MM.1S (cell line): ENCODE measurements around the gene GCK.

Experiments
- DNase-seq: peaks from one replicate; pipeline ENCODE4 v3.0.0-alpha.2; 2015
- H2AFZ ChIP-seq: fragments of 300-600 bp; sonication (generic); 2 replicates; pipeline ENCODE4 v1.6.0; 2016; ENCODE audit warnings: antibody characterized with exemption, low read length
- H3F3A ChIP-seq: fragments of 300-600 bp; sonication (generic); 2 replicates; pipeline ENCODE4 v1.6.1; 2016; ENCODE audit warnings: mild to moderate bottlenecking, antibody characterized with exemption, low read length, moderate library complexity, mixed read lengths; ENCODE audit not compliant: insufficient read depth
- H3K27ac ChIP-seq: fragments of 300-600 bp; sonication (generic); 2 replicates; pipeline ENCODE4 v1.5.1; 2016; ENCODE audit warnings: mild to moderate bottlenecking, low read length
- H3K27me3 ChIP-seq: fragments of 300-600 bp; sonication (generic); replicated peaks from 2 replicates; pipeline ENCODE4 v1.6.0; 2016; ENCODE audit warnings: low read length; ENCODE audit not compliant: insufficient read depth
- H3K36me3 ChIP-seq: fragments of 300-600 bp; sonication (generic); replicated peaks from 2 replicates; pipeline ENCODE4 v1.6.1; 2016; ENCODE audit warnings: mild to moderate bottlenecking, low read length, mixed read lengths; ENCODE audit not compliant: insufficient read depth
- H3K4me1 ChIP-seq: fragments of 300-600 bp; sonication (generic); 2 replicates; pipeline ENCODE4 v1.6.1; 2016; ENCODE audit warnings: low read length, mixed read lengths
- H3K4me2 ChIP-seq: fragments of 300-600 bp; sonication (generic); 2 replicates; pipeline ENCODE4 v1.6.0; 2016; ENCODE audit warnings: low read depth, low read length
- H3K4me3 ChIP-seq: fragments of 300-600 bp; sonication (generic); 2 replicates; pipeline ENCODE4 v1.5.1; 2016; ENCODE audit warnings: low read length, mixed read lengths
- H3K79me2 ChIP-seq: fragments of 300-600 bp; sonication (generic); 2 replicates; pipeline ENCODE4 v1.6.1; 2016; ENCODE audit warnings: mixed run types, low read length, mixed read lengths
- H3K9ac ChIP-seq: fragments of 300-600 bp; sonication (generic); 2 replicates; pipeline ENCODE4 v1.6.1; 2016; ENCODE audit warnings: low read length, mixed read lengths
- H3K9me2 ChIP-seq: fragments of 300-600 bp; sonication (generic); replicated peaks from 2 replicates; pipeline ENCODE4 v1.6.1; 2016; ENCODE audit warnings: mild to moderate bottlenecking, low read length, mixed read lengths; ENCODE audit not compliant: insufficient read depth
- H3K9me3 ChIP-seq: fragments of 300-600 bp; sonication (generic); replicated peaks from 2 replicates; pipeline ENCODE4 v1.6.1; 2016; ENCODE audit warnings: mild to moderate bottlenecking, low read length, mixed read lengths; ENCODE audit not compliant: insufficient read depth
- H4K20me1 ChIP-seq: fragments of 300-600 bp; sonication (generic); 2 replicates; pipeline ENCODE4 v1.6.1; 2016; ENCODE audit warnings: mild to moderate bottlenecking, low read length, moderate library complexity, mixed read lengths; ENCODE audit not compliant: insufficient read depth
- CTCF ChIP-seq: fragments of 300-600 bp; sonication (generic); IDR thresholded peaks from 2 replicates; pipeline ENCODE4 v1.5.1; 2016; ENCODE audit warnings: antibody characterized with exemption, low read length, mixed read lengths
- EZH2 ChIP-seq: fragments of 300-600 bp; sonication (generic); optimal IDR thresholded peaks from 2 replicates; pipeline ENCODE3; 2017; ENCODE audit warnings: low read depth, mild to moderate bottlenecking, antibody characterized with exemption, low read length, mixed read lengths
- EZH2phosphoT487 ChIP-seq: fragments of 300-600 bp; sonication (generic); IDR thresholded peaks from 2 replicates; pipeline ENCODE4 v1.6.1; 2018; ENCODE audit warnings: antibody characterized with exemption, low read length

GCK gene

GRCh38 chr7:44232901-44233715, 43.9 kb upstream of the GCK start:
- H3K4me3 ChIP-seq, result no peak overlapping the region
- no peaks in the 10 kb centered on the region for H3K4me1 ChIP-seq
- peaks cover 98% of the 10 kb centered on the region for H3K27me3 ChIP-seq
- no peaks in the 10 kb centered on the region for H3K9me2 ChIP-seq
- no peak overlapping the region for H3K4me2 ChIP-seq
- H3F3A ChIP-seq, result no peaks in the 10 kb centered on the region
- H3K9ac ChIP-seq, result no peak overlapping the region
- TF ChIP-seq CTCF (no peak), EZH2phosphoT487 (no peak), EZH2 (no peak)
- H4K20me1 ChIP-seq, result no peaks in the 10 kb centered on the region
- no peak overlapping the region for H2AFZ ChIP-seq
- H3K27ac ChIP-seq, result no peak overlapping the region
- no peaks in the 10 kb centered on the region for H3K36me3 ChIP-seq
- H3K9me3 ChIP-seq, result no peaks in the 10 kb centered on the region
- no peak for DNase-seq
- H3K79me2 ChIP-seq, result no peaks in the 10 kb centered on the region

GRCh38 chr7:44232396-44232795, 43.2 kb upstream of the GCK start:
- H3K4me2 ChIP-seq, result no peak overlapping the region
- no peaks in the 10 kb centered on the region for H3K36me3 ChIP-seq

GRCh38 chr7:44231088-44231487, 41.8 kb upstream of the GCK start:
- Histone ChIP-seq H3K4me1 (no peaks in the 10 kb centered on the region), H3K27me3 (peaks cover 88% of the 10 kb centered on the region), H3K79me2 (no peaks in the 10 kb centered on the region), H3K9ac (no peak overlapping the region), H3K9me3 (no peaks in the 10 kb centered on the region), H3K27ac (no peak overlapping the region), H3K9me2 (no peaks in the 10 kb centered on the region), H3K36me3 (no peaks in the 10 kb centered on the region), H2AFZ (no peak overlapping the region), H3F3A (no peaks in the 10 kb centered on the region), H3K4me3 (no peak overlapping the region), H4K20me1 (no peaks in the 10 kb centered on the region), H3K4me2 (no peak overlapping the region)
- no peak for DNase-seq
- TF ChIP-seq EZH2phosphoT487 (no peak), CTCF (no peak), EZH2 (no peak)

More at GRCh38 chr7:44232396-44232795, 43.2 kb upstream of the GCK start:
- no peaks in the 10 kb centered on the region for H4K20me1 ChIP-seq
- no peaks in the 10 kb centered on the region for H3K9me2 ChIP-seq
- TF ChIP-seq EZH2phosphoT487, result no peak
- TF ChIP-seq CTCF, result no peak
- no peak for TF ChIP-seq EZH2
- no peak overlapping the region for H3K4me3 ChIP-seq
- H3K79me2 ChIP-seq, result no peaks in the 10 kb centered on the region
- H3K9me3 ChIP-seq, result no peaks in the 10 kb centered on the region
- DNase-seq, result no peak
- peaks cover 95% of the 10 kb centered on the region for H3K27me3 ChIP-seq
- H2AFZ ChIP-seq, result no peak overlapping the region
- no peaks in the 10 kb centered on the region for H3K4me1 ChIP-seq
- no peak overlapping the region for H3K9ac ChIP-seq
- no peak overlapping the region for H3K27ac ChIP-seq
- H3F3A ChIP-seq, result no peaks in the 10 kb centered on the region
